Activated CD4-positive, CD25-positive, alpha-beta regulatory T cell treated with anti-CD3 and anti-CD28 coated beads, Interleukin-2, amount 50 U/mL, for 72 hours (primary cell): Measurements from ENCODE around the gene NRSN2.

Experiments
- DNase-seq: peaks from one replicate; pipeline ENCODE4 v3.0.0; 2021

NRSN2 gene

GRCh38 chr20:397432-398237, 50.7 kb downstream of the NRSN2 start:
- DNase-seq, result no peak

DNA sequence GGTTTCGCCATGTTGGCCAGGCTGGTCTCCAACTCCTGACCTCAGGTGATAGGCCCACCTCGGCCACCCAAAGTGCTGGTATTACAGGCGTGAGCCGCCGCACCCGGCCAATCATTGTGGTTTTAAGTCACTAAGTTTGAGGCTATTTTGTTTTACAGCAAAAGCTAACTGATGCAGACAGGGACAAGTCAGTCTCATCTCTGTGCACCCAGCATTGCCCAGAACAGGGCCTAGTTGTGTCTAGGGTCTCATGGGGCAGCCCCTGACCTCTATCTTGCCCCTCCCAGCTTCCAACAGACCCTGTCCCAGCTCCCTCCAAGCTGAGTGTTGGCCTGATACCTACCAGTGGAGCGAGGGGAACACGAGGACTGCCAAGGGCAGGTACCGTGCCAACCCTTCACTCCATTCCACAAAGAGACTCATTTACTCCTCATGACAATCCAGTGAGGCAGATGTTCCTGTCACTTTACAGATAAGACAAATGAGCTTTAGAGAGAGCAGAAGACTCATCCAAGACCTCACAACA, 52.3 kb downstream of the NRSN2 start:
- DNase-seq, result no peak

GRCh38 chr20:400128-400453, 53.2 kb downstream of the NRSN2 start:
- no peak for DNase-seq

DNA sequence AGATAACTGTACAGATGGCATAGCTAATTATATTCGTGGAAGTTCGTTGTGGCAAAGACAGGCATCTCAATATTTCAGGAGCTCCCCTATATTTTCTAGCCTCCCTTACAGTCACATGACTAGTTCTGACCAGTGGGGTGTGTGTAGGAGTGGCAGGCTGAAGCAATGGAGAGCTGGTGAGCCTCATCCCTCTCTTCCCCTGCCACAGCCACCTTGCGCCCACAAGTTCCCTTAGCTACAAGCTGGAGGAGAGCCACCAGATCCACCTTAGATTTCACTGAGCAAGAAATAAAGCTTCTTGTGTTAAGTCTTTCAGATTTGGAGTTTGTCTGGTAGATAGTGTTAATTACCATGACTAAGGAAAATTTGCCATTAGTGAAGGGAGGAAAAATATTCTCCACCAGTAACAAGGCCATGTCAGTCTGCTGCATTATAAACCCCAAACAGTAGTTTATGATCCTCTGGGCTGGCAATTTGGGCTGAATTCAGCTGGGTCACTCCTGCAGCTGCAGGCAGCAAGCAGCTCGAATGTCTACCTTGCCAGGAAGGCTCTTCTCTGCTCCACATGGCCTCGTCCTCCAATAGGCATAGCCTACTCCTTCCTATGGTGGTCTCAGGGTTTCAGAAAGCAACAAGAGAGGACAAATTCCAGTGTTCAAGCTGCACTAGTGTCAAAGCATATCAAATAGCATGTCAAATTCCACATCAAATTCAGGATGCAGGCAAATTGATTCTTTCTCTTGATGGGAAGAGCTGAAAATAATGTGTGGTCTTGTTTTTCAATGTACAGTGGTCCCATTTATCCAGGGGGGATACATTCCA, 53.8 kb downstream of the NRSN2 start:
- DNase-seq, result no peak

- DNase-seq, result no peak
Observed at GRCh38 chr20:401682-402495, 55.0 kb downstream of the NRSN2 start.

- DNase-seq, result no peak
Observed at GRCh38 chr20:402496-402885, 55.6 kb downstream of the NRSN2 start.

DNA sequence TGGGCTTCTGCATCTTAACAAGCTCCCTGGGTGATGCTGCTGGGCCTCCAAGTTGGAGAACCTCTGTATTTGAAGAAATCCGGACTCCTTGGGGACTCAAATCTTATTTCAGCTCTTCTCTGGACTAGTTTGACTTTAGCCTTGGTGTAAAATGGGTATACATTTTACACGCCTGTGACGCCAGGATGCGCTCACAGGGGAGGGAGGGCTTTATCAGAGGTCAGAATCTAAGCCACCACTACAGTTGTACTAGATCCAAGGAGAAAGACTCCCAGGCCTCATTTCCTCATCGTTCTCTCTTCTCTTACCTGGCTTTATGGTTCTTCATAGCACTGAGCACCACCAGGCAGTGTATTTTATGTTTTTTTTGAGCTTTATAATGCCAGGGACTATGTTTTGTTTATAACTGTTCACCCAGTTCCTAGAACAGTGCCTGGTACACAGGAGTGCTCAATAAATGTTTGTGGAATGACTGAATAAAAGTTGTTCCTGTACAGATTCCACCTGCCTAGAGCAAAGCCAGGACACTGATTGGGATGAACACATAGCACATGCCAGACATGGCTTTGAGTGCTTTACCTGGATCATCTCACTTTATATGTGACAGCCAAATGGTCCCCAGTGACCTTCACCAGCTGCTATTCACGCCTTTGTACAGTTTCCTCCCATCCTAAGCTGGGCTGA, 56.1 kb downstream of the NRSN2 start:
- DNase-seq, result no peak

GRCh38 chr20:403582-403957, 56.7 kb downstream of the NRSN2 start:
- no peak for DNase-seq

GRCh38 chr20:404088-404487, 57.2 kb downstream of the NRSN2 start:
- DNase-seq, result no peak
